Endothelial cell of umbilical vein (primary cell): ENCODE data around the gene IRX5.

Source experiments
- CTCF ChIP-seq, 2 donors: IDR thresholded peaks; 1 replicate in 1 of 2; 2 replicates in 1 of 2; pipeline ENCODE4 v1.5.1; 2011; ENCODE audit warnings: low read length in 2 of 2, mild to moderate bottlenecking in 2 of 2, moderate library complexity in 2 of 2, control low read depth in 1 of 2, inconsistent platforms in 1 of 2, low read depth in 1 of 2; ENCODE audit not compliant: insufficient read depth in 1 of 2; ENCODE audit errors: extremely low read depth in 1 of 2
- EZH2 ChIP-seq: IDR thresholded peaks from 2 replicates; pipeline ENCODE4 v1.6.1; 2012; ENCODE audit warnings: borderline replicate concordance, low read depth, mild to moderate bottlenecking, moderate library complexity, low read length, inconsistent platforms; ENCODE audit not compliant: severe bottlenecking
- JUN ChIP-seq: IDR thresholded peaks from 2 replicates; pipeline ENCODE4 v1.6.1; 2011; ENCODE audit warnings: borderline replicate concordance, low read depth; ENCODE audit not compliant: insufficient read length, insufficient read depth
- MAX ChIP-seq: IDR thresholded peaks from 2 replicates; pipeline ENCODE4 v1.6.1; 2011; ENCODE audit not compliant: insufficient read depth, insufficient read length
- MYC ChIP-seq: IDR thresholded peaks from one replicate; pipeline ENCODE4 v1.6.1; 2011; ENCODE audit warnings: mild to moderate bottlenecking, low read depth, low read length
- POLR2A ChIP-seq: IDR thresholded peaks from 2 replicates; pipeline ENCODE4 v1.6.1; 2012; ENCODE audit warnings: low read depth, mild to moderate bottlenecking, control low read depth, low read length
- POLR2AphosphoS5 ChIP-seq: IDR thresholded peaks from 2 replicates; pipeline ENCODE4 v1.6.1; 2012; ENCODE audit warnings: low read depth, mild to moderate bottlenecking, control low read depth, low read length, moderate library complexity; ENCODE audit not compliant: insufficient read depth

- TF ChIP-seq CTCF (IDR thresholded peaks at IDR 0.05; ENCODE audit: extremely low read depth in 1 of 2, insufficient read depth in 1 of 2, low read depth in 1 of 2, low read length in 2 of 2): no peak
- TF ChIP-seq POLR2A: no peak
- TF ChIP-seq POLR2AphosphoS5: no peak
- no peak for TF ChIP-seq JUN
- TF ChIP-seq EZH2: no peak
- TF ChIP-seq MYC: no peak
- TF ChIP-seq MAX: no peak
These were observed 31.4 kb downstream of the IRX5 start for GRCh38 chr16:54962045-54962444.
